Mucosa of gallbladder (tissue), 1 donor: Measurements from ENCODE around the gene L3HYPDH. TPM values are rescaled to one million over a fixed set of nuclear protein-coding genes. Genes with fewer than 3 reads are reported as not detected.

Source experiments
- DNase-seq: peaks from one replicate; pipeline ENCODE4 v3.0.0-alpha.2; 2020; ENCODE audit warnings: low spot score
- total RNA-seq: library from RNA; stranded (reverse); gene quantifications from one replicate; pipeline ENCODE4 v1.2.1, GENCODE V29; 2021
- donor health status: DM: no; HTN: no; CAD: no.

Gene L3HYPDH
- total RNA-seq, 1 donor from 2014 or later, result 17.9 TPM

DNA sequence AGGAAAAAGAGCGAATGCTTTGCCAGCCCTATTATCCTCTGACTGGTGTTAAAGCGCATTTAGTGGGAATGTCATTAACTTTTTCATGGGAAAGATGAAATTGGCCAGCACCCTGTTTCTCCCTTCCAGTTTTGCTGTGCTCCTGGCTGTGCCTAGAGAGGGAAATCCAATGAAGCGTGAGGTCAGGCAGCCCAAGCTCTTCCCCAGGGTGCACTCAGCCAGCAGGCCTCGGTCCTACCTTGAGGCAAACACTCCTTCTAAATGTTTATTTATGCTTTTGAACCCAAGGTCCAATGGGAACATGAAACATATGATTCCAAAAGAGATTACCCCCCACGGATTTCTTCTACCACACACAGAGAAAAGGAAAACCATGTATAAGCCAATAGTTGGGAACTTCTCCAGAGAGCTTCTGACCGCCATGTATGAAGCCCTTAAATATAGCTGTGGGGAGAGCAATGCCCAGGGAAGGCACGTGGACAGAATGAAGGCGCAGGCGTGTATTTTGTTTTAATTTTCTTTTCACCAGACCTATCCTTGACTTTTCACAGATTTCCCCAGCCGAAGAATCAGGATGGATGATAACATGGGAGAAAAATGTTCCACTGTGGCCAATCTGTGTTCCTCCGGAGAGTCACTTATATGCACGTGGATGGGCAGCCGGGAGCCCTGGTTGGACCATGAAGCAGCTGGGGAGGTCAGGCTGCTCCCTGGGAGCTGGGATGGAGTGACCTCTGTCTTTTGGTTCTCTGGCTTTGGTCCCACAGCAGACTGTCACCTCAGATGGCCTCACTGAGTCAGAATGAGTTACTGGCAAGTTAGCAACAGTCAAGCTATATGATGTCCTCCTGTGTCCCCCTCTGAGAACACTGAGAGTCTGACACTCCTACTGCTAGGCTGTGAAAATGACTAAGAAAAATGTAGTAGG, 56.3 kb downstream of the L3HYPDH start:
- DNase-seq, result no peak

DNA sequence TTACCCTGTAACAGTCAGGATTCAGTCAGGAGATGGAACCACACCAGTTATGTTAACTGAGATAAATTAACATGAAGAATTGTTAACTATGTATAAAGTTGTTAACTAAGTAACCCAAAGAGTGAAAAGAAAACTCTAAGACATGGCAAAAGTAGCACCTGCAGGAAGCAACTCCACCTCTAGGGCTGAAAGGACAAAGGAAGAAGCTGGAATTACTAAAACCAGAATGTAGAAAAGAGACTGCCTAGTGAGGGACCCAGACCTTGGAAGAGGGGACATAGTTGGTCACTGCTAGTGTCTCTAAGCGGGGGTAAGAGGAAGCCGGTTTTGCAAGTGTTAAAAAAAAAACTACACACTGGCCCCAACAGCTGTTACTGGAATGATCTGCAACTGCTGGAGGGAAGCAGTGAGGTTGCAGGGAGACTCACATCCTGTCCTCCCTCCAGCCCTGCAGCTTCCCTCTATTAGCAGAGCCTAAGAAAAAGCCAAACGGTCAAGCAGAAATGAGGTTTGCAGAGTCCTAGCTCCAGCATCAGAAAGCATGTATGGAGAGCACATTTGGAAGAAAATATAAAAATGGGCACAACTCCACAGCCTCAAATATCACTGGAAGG, 58.8 kb downstream of the L3HYPDH start:
- no peak for DNase-seq

DNA sequence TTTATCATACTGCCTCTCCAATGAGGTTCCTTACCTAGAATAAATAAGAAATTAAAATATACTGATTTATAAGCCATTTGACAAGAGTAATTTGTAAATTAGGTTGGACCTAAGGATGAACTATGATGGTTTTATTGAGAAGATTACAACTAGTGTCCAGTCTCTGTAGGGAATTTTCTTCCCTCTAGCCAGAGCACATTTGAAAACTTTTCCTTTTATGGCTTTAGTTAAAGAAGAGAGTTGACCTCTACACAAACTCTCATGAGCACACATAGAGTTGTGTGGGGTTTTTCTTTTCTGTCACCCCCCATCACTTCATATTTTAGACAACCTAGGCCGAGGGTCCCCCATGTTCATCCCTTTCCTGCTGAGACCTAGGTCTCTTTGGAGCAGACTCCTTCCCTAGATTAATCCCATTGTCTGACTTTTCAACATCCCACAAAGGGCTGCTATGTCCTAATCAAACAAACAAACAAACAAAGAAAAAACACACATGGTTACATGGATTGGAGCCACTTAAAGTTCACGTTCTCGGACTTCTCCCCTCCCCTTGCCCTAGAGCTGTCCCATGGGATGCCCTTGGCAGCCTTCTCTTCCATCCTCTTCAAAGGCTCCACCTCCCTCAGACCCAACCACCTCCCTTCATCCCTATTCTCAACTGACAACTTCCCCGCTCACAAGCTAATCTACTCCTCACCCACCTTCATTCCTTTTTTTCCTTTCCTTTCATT, 59.7 kb downstream of the L3HYPDH start:
- DNase-seq, result peak; percentile 16

Other genes with a start within 250 kb of the L3HYPDH start
- 3.4 TPM for gene GPR135, start 19.0 kb downstream of the L3HYPDH start, total RNA-seq
- 35.8 TPM for gene JKAMP, start 109 bp upstream of the L3HYPDH start, total RNA-seq
- gene CCDC175, start 92.4 kb upstream of the L3HYPDH start, total RNA-seq, result 0.58 TPM